Measurements from ENCODE around the gene EPB41L2. TPM values are rescaled to one million over a fixed set of nuclear protein-coding genes. Genes with fewer than 3 reads are reported as not detected.
A peak's percentile ranks its signal among the peaks of the same experiment; 100 is the strongest.

Gene EPB41L2
- total RNA-seq, 2 donors from 2014 or later: 160 to 189 TPM

- Mint-ChIP-seq H3K27me3 (ENCODE audit: insufficient read depth) (peaks cover 13% of the 10 kb centered on the region), H3K27ac (peak overlapping the region; percentile 4), H3K9me3 (peaks cover 8% of the 10 kb centered on the region), H3K4me1 (peaks cover 31% of the 10 kb centered on the region), H3K36me3 (ENCODE audit: low read depth) (peaks cover 6% of the 10 kb centered on the region), H3K4me3 (peak overlapping the region; percentile 86)
- H3K9me3 ChIP-seq (ENCODE audit: control insufficient read depth, low read length): peaks cover 26% of the 10 kb centered on the region
- WGBS, 2 experiments (ENCODE audit: insufficient coverage in 1 of 2, insufficient read length in 1 of 2): 9 to 26% methylated on average over 6 to 10 of the region's 10 CpGs
- no peaks in the 10 kb centered on the region for H3K27me3 ChIP-seq (ENCODE audit: control insufficient read depth, insufficient read depth, low read length, poor library complexity, severe bottlenecking)
- TF ChIP-seq, protein P1, sequence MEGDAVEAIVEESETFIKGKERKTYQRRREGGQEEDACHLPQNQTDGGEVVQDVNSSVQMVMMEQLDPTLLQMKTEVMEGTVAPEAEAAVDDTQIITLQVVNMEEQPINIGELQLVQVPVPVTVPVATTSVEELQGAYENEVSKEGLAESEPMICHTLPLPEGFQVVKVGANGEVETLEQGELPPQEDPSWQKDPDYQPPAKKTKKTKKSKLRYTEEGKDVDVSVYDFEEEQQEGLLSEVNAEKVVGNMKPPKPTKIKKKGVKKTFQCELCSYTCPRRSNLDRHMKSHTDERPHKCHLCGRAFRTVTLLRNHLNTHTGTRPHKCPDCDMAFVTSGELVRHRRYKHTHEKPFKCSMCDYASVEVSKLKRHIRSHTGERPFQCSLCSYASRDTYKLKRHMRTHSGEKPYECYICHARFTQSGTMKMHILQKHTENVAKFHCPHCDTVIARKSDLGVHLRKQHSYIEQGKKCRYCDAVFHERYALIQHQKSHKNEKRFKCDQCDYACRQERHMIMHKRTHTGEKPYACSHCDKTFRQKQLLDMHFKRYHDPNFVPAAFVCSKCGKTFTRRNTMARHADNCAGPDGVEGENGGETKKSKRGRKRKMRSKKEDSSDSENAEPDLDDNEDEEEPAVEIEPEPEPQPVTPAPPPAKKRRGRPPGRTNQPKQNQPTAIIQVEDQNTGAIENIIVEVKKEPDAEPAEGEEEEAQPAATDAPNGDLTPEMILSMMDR (conservative IDR thresholded peaks at IDR 0.05): no peak
- peaks cover 3% of the 10 kb centered on the region for H3K4me1 ChIP-seq (ENCODE audit: control insufficient read depth, insufficient read depth, low read length)
- H3K27ac ChIP-seq (ENCODE audit: low read depth, low read length): no peak overlapping the region
- H3K4me3 ChIP-seq (ENCODE audit: low read length): peak overlapping the region; percentile 92
- peak overlapping the region; percentile 78 for H3K9ac ChIP-seq (ENCODE audit: extremely low read depth, low read length, poor library complexity, severe bottlenecking)
- no peak for DNase-seq
- peaks cover 1% of the 10 kb centered on the region for H3K36me3 ChIP-seq (ENCODE audit: control insufficient read depth, insufficient read depth, low read length)
These were observed 1.3 kb downstream of the EPB41L2 start for GRCh38 chr6:131061751-131062119.

GRCh38 chr6:131061041-131061750 is 1.8 kb downstream of the EPB41L2 start:
- peak overlapping the region; percentile 86 for H3K4me3 Mint-ChIP-seq
- peaks cover 31% of the 10 kb centered on the region for H3K9me3 ChIP-seq (ENCODE audit: control insufficient read depth, low read length)
- H3K36me3 ChIP-seq (ENCODE audit: control insufficient read depth, insufficient read depth, low read length): peaks cover 7% of the 10 kb centered on the region
- H3K9ac ChIP-seq (ENCODE audit: extremely low read depth, low read length, poor library complexity, severe bottlenecking): peak overlapping the region; percentile 78
- peaks cover 31% of the 10 kb centered on the region for H3K4me1 Mint-ChIP-seq
- peaks cover 3% of the 10 kb centered on the region for H3K4me1 ChIP-seq (ENCODE audit: control insufficient read depth, insufficient read depth, low read length)
- DNase-seq: peak; percentile 53
- TF ChIP-seq, protein P1 (conservative IDR thresholded peaks at IDR 0.05): no peak
- peak overlapping the region; percentile 4 for H3K27ac Mint-ChIP-seq
- H3K36me3 Mint-ChIP-seq (ENCODE audit: low read depth): peaks cover 11% of the 10 kb centered on the region
- peak overlapping the region; percentile 92 for H3K4me3 ChIP-seq (ENCODE audit: low read length)
- H3K27me3 Mint-ChIP-seq (ENCODE audit: insufficient read depth): peaks cover 13% of the 10 kb centered on the region
- no peaks in the 10 kb centered on the region for H3K27me3 ChIP-seq (ENCODE audit: control insufficient read depth, insufficient read depth, low read length, poor library complexity, severe bottlenecking)
- H3K9me3 Mint-ChIP-seq: peaks cover 13% of the 10 kb centered on the region
- WGBS, 2 experiments (ENCODE audit: insufficient coverage in 1 of 2, insufficient read length in 1 of 2): 63 to 72% methylated on average over 5 to 8 of the region's 9 CpGs
- no peak overlapping the region for H3K27ac ChIP-seq (ENCODE audit: low read depth, low read length)

GRCh38 chr6:131060311-131060710 is 2.7 kb downstream of the EPB41L2 start:
- Histone ChIP-seq H3K9me3 (ENCODE audit: control insufficient read depth, low read length) (peaks cover 40% of the 10 kb centered on the region), H3K27me3 (ENCODE audit: control insufficient read depth, insufficient read depth, low read length, poor library complexity, severe bottlenecking) (no peaks in the 10 kb centered on the region), H3K4me3 (ENCODE audit: low read length) (peak overlapping the region; percentile 92), H3K9ac (ENCODE audit: extremely low read depth, low read length, poor library complexity, severe bottlenecking) (no peak overlapping the region), H3K27ac (ENCODE audit: low read depth, low read length) (no peak overlapping the region), H3K4me1 (ENCODE audit: control insufficient read depth, insufficient read depth, low read length) (peaks cover 3% of the 10 kb centered on the region), H3K36me3 (ENCODE audit: control insufficient read depth, insufficient read depth, low read length) (peaks cover 15% of the 10 kb centered on the region)
- Mint-ChIP-seq H3K9me3 (peaks cover 22% of the 10 kb centered on the region), H3K36me3 (ENCODE audit: low read depth) (peaks cover 13% of the 10 kb centered on the region), H3K4me1 (peaks cover 31% of the 10 kb centered on the region), H3K27me3 (ENCODE audit: insufficient read depth) (peaks cover 10% of the 10 kb centered on the region), H3K4me3 (peak overlapping the region; percentile 86), H3K27ac (no peak overlapping the region)
- 82 to 91% methylated on average over 3 of the region's 3 CpGs for WGBS, 2 experiments (ENCODE audit: insufficient coverage in 1 of 2, insufficient read length in 1 of 2)
- DNase-seq: no peak
- TF ChIP-seq, protein P1 (conservative IDR thresholded peaks at IDR 0.05): no peak

Data from endodermal cell (in vitro differentiated cells).